GM18505 (cell line): Measurements from ENCODE around the gene TIAM1.

Experiments used
- ATAC-seq: cut with Tn5 transposase; IDR thresholded peaks from one replicate; pipeline ENCODE4 v1.9.1; 2021; ENCODE audit not compliant: unreplicated experiment
- POLR2A ChIP-seq: IDR thresholded peaks from 4 replicates; pipeline ENCODE4 v1.6.1; 2011; ENCODE audit warnings: borderline replicate concordance; ENCODE audit not compliant: insufficient read depth, insufficient read length; ENCODE audit errors: extremely low read depth

TIAM1 gene

DNA sequence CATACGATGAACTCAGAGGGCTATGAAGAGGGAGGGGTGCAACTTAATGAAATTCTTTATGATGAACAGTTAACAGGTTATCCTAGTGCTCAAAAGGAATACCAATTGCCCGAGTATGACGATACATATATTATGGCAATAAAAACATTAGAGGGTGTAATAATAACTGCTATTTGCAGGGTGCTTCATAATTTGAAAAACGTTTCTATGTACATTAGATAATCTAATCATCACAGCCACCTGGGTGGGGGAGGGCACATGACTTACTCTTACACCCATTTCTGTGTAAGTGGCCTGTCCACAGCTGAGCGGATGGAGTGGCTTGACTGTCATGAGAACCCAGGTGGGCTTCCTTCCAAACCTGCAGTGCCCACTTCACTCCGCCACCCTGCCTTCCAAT, 46.3 kb downstream of the TIAM1 start:
- no peak for ATAC-seq
- TF ChIP-seq POLR2A, result no peak

DNA sequence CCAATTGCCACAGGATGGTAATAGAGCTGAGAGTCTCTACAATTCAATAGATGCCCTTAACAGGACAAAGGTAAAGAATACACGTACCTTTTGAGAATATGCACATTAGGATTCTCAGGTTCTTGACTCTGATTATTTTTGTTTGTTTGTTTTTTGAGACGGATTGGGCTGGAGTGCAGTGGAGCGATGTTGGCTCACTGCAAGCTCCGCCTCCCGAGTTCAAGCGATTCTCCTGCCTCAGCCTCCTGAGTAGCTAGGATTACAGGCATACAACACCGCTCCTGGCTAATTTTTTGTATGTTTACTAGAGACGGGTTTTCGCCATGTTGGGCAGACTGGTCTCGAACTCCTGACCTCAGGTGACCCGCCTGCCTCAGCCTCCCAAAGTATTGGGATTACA, 48.4 kb downstream of the TIAM1 start:
- TF ChIP-seq POLR2A, result no peak
- no peak for ATAC-seq

DNA sequence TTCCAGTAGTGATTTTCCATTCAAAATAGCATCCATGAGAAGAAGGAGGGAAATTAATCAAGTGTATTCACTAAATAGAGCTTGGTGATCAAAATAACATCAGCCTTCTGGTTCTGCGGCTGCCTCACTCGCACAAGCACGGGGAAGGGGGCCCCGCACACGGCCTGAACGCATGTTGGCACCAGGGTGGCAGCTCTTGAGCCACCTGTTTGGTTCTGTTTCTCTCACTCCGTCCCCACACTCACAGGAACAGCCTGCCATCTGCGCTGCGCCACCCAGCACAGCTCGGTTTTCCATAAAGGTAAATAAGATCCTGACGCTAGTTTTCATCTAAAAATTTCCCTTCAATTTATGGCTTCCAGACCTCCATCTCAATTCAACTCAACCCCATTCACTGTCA, 49.4 kb downstream of the TIAM1 start:
- ATAC-seq, result no peak
- TF ChIP-seq POLR2A, result no peak

DNA sequence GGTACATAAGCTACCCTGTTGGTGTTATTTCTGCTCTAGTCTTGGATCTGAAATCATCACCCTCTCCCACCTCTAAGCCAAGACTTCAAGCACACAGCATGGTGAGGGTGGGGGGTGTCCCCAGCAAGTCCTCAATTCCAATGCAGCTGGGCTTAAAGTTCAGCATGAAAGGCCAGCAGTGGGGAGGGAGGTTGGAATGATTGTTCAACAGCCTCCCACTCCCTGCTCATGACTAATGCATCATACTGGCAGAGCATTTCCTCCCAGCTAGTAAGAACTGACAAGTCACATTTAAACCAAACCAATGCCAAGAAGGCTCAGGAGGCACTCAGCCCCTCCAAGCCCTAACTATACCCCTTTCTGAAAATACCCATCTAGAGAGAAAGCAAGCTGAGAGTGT, 50.1 kb downstream of the TIAM1 start:
- TF ChIP-seq POLR2A, result no peak

DNA sequence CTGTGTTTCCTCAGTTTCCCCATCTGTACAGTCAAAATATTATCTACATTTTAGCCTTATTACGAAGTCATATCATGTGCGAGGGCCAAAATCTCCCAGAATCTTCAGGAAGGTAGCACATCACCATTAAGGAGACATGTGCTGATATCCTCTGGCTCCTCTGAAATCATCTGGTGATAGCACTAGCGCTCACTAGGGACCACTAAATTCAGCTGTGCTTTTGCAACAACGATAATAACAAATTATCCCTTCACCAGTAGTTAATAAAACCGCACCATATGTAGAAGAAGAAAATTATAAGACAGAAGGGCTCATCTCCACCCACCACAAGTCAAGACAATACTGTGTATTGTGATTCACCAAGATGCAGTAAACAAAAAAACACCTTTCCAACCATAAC, 53.3 kb downstream of the TIAM1 start:
- ATAC-seq, result no peak
- no peak for TF ChIP-seq POLR2A

More for the DNA sequence above, 50.1 kb downstream of the TIAM1 start:
- no peak for ATAC-seq

DNA sequence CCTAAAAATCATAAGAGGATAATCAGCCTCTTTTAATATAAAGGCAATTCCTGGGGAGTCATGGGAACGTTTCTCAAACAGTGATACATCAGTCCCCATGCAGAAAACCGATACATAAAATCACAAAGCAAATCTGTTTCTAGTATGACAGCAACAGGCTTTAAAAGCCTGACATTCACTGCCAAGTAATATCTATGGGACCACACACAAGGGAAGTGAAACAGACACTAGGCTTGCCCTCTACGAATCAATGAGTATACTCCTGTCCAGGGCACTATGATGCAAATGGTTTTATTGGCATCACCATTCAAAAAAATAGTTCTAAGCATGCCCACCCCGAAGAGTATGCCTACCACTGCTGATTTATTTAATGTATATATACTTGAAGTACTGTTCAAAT, 54.4 kb downstream of the TIAM1 start:
- ATAC-seq, result no peak
- TF ChIP-seq POLR2A, result no peak

DNA sequence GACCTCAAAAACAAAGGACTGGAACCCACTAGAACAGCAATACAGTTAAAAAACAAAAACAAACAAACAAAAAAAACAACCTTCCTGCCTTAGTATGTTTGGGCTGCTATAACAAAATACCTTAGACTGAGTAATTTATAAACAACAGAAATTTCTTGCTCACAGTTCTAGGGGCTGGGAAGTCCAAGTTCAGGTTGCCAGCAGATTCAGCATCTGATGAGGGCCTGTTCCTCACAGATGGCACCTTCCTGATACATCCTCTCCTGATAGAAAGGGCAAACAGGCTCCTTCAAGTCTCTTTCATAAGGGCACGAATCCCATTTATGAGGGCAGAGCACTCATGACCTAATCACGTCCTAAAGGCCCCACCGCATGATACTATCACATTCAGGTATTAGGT, 55.9 kb downstream of the TIAM1 start:
- no peak for ATAC-seq
- no peak for TF ChIP-seq POLR2A

DNA sequence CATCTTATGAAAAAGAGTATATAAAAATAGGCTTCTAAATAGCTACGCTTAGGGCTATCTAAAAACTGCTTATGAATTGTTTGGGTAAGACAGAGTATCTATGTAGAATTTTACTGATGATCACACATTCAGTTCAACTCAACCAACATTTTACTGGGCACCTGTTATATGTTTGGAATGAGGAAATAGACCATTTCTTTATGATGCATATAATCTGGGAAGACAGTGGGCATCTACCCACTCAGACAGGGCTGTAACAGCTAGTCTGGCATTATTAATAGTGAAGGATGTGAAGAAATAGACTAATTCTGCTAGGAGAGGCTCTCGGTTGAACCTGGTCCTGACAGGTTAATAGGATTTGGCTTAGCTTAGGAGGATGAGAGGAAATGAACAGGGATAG, 56.9 kb downstream of the TIAM1 start:
- no peak for TF ChIP-seq POLR2A
- no peak for ATAC-seq

DNA sequence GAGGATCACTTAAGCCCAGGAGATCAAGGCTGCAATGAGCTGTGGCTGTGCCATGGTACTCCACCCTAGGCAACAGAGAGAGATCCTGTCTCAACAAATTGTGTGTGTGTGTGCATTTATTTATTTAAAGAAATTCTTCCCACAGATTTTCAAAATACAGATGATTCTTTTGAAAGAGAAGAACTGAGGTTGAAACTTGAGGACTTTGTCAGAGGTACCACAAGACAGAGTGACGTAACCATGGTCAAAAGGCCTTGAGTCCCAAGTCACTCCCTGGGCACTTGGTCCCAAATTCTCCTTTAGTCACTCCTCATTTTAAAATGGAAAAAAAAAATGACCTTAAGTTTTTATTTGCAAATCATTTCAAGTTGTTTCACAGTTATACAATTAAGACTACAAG, 57.4 kb downstream of the TIAM1 start:
- ATAC-seq, result no peak
- TF ChIP-seq POLR2A, result no peak

DNA sequence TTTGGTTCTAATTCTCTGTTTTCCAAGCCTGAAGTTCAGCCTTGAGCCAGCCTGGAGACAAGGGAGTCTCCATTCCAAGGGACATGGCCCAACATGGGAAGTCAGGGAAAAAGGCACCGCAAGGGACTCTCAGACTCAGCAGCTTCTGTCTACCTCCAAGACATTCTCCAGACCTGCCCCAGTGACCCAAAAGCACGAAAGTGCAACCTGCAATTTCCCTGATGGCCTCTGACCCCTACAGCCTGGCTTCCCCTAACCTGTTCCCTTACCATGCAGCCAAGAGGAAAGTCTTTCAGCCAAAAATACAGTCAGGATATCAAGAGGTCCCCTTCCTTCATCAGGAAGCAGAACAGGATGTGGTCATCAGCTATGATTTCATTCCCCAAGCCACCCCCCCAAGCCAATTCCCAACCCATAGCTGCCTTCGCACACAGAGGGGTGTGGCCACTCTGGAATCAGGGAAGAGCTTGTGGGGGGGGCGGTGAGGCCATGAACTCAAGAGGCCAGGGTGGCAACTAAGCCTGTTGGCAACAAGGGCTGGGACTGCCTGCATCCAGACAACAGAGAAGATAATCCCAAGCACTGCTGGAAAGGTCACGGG, 59.2 kb downstream of the TIAM1 start:
- ATAC-seq, result no peak
- TF ChIP-seq POLR2A, result no peak

DNA sequence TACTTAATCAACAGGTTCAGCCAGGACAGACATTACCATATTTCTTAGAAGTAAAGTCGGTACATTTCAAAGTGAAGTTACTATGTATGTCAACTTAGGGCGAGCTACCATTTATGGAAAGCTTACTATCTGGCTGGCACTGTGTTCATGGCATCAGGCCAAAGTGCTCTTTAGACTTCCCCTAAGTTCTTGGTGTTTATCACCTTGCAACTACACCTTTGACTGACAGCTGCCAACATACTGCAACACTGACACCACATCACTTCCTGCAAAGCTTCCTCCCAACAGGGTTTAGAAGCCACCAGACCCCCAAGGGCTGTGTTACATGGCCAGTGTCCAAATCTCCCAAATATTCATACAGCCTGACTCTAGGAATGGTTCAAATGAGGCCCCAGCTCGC, 61.0 kb downstream of the TIAM1 start:
- no peak for ATAC-seq
- TF ChIP-seq POLR2A, result no peak

DNA sequence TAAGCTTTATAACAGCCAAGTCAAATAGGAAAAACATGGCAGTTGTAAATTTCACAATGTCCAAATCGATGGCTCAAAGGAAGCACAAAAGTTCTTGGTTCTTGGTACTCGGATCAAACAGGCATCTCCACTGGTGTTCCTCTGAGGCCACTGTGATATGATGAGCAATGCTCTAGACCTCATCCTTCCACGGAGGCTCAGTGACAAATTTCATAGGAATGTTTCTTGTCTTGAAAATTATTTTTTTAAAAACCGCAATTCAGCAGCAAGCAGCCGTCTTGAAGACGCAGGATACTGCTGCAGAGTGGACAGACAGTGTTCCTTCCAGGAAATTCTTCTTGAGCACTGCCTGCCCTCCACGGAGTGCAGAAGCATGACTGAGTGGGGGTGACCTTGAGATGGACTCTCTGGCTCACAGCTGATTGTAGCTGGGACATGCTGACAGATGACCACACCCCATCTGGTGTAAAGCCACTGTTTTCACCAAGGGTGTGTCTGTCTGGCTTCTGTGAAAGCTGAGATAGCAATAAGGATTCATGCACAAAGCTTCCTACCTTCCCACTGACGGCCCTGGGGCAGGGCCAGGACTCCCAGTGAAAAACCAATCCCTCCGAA, 61.9 kb downstream of the TIAM1 start:
- no peak for ATAC-seq
- no peak for TF ChIP-seq POLR2A

DNA sequence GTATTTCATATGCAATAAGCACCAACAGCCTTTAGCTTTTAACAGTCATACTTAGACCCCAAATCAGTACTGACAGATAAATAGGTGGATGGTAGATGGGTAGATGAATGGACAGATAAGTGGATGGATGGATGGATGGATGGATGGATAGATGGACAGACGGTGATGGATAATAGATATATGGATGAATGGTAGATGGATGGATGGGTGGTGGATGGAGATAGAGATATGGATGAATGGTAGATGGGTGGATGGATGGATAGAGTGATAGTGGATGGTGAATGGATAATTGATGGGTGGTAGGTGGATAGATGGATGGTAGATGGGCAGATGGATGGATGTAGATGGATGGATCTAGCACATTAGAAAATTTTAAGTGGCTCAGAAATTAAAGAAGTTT, 62.5 kb downstream of the TIAM1 start:
- ATAC-seq, result no peak
- no peak for TF ChIP-seq POLR2A

DNA sequence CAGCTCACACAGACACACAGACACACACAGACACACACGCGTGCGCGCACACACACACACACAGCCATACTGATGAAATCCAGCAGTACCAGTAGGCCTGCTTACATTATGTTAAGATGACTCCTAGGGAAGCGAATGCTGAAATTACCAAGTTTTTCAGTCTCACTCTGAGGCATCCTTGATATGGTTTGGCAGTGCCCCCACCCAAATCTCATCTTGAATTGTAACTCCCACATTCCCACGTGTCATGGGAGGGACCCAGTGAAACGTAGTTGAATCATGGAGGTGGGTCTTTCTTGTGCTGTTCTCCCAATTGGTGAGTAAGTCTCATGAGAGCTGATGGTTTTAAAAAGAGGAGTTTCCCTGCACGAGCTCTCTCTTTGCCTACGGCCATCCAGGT, 64.1 kb downstream of the TIAM1 start:
- no peak for ATAC-seq
- TF ChIP-seq POLR2A, result no peak

DNA sequence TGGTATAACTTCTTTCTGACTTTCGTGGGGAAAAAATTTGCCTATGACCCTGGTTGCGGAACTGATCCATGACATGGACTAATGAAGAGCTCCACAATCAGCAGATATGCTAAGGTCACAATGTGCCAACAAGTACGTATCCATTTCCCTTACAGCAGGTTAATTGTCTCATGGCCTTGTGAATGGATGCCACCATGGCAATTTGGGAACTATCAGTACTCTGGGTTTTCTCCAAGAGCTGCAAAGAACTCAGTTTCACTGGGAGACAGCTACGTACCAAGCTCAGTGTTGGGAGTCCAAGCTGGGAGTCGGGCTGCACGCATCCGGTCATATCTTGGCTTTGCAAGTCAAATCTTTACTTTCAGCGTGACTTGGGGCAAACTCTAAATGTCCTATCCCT, 64.8 kb downstream of the TIAM1 start:
- TF ChIP-seq POLR2A, result no peak
- no peak for ATAC-seq
